Measurements from ENCODE around the gene DPYD.

The DPYD gene

GRCh38 chr1:97145321-97145956 lies 775.4 kb downstream of the DPYD start:
- DNase-seq (ENCODE audit: low read depth in 3 of 3): no peak

GRCh38 chr1:97144527-97144926 lies 776.3 kb downstream of the DPYD start:
- DNase-seq (ENCODE audit: low read depth in 3 of 3): no peak

GRCh38 chr1:97143236-97143882 lies 777.5 kb downstream of the DPYD start:
- DNase-seq (ENCODE audit: low read depth in 3 of 3): no peak

- DNase-seq (ENCODE audit: low read depth in 3 of 3): no peak
Measured at GRCh38 chr1:97140611-97141010, 780.2 kb downstream of the DPYD start.

- no peak for DNase-seq (ENCODE audit: low read depth in 3 of 3)
Measured at GRCh38 chr1:97139512-97139911, 781.3 kb downstream of the DPYD start.

GRCh38 chr1:97138515-97139032 lies 782.3 kb downstream of the DPYD start:
- no peak for DNase-seq (ENCODE audit: low read depth in 3 of 3)

- no peak for DNase-seq (ENCODE audit: low read depth in 3 of 3)
Measured at GRCh38 chr1:97137862-97138514, 782.8 kb downstream of the DPYD start.

- no peak for DNase-seq (ENCODE audit: low read depth in 3 of 3)
Measured at GRCh38 chr1:97136996-97137395, 783.8 kb downstream of the DPYD start.

- DNase-seq (ENCODE audit: low read depth in 3 of 3): no peak
Measured at GRCh38 chr1:97135972-97136371, 784.9 kb downstream of the DPYD start.

- DNase-seq (ENCODE audit: low read depth in 3 of 3): no peak
Measured at GRCh38 chr1:97128426-97128825, 792.4 kb downstream of the DPYD start.

- no peak for DNase-seq (ENCODE audit: low read depth in 3 of 3)
Measured at GRCh38 chr1:97123717-97124431, 797.0 kb downstream of the DPYD start.

- DNase-seq (ENCODE audit: low read depth in 3 of 3): no peak
Measured at GRCh38 chr1:97120806-97121205, 800.0 kb downstream of the DPYD start.

- no peak for DNase-seq (ENCODE audit: low read depth in 3 of 3)
Measured at GRCh38 chr1:97119260-97120158, 801.3 kb downstream of the DPYD start.

- no peak for DNase-seq (ENCODE audit: low read depth in 3 of 3)
Measured at GRCh38 chr1:97114842-97115241, 806.0 kb downstream of the DPYD start.

- DNase-seq (ENCODE audit: low read depth in 3 of 3): no peak
Measured at GRCh38 chr1:97112442-97112841, 808.4 kb downstream of the DPYD start.

- no peak for DNase-seq (ENCODE audit: low read depth in 3 of 3)
Measured at GRCh38 chr1:97108179-97108578, 812.7 kb downstream of the DPYD start.

GRCh38 chr1:97105531-97105930 lies 815.3 kb downstream of the DPYD start:
- DNase-seq (ENCODE audit: low read depth in 3 of 3): no peak

GRCh38 chr1:97101509-97101908 lies 819.3 kb downstream of the DPYD start:
- no peak for DNase-seq (ENCODE audit: low read depth in 3 of 3)

GRCh38 chr1:97097404-97097925 lies 823.4 kb downstream of the DPYD start:
- no peak for DNase-seq (ENCODE audit: low read depth in 3 of 3)

- DNase-seq (ENCODE audit: low read depth in 3 of 3): no peak
Measured at GRCh38 chr1:97095764-97096163, 825.1 kb downstream of the DPYD start.
